GM12891 (cell line): ENCODE measurements around the gene EDNRA.
"Not testable (repeated sequence)": the region's sequence is repeated elsewhere in the genome, so short reads cannot be mapped to it uniquely, and the experiment has no call there.

ENCODE experiments used
- PAX5 ChIP-seq: IDR thresholded peaks from 2 replicates; pipeline ENCODE4 v1.6.1; 2011; ENCODE audit warnings: low read length, moderate library complexity, mild to moderate bottlenecking; ENCODE audit not compliant: insufficient read depth, severe bottlenecking
- POLR2A ChIP-seq: IDR thresholded peaks from 2 replicates; pipeline ENCODE4 v1.6.1; 2011; ENCODE audit warnings: low read depth, low read length, control low read depth
- POLR2AphosphoS5 ChIP-seq: IDR thresholded peaks from 2 replicates; pipeline ENCODE4 v1.6.1; 2011; ENCODE audit warnings: low read depth, low read length, control low read depth
- POU2F2 ChIP-seq: IDR thresholded peaks from 2 replicates; pipeline ENCODE4 v1.6.1; 2011; ENCODE audit warnings: low read depth, mild to moderate bottlenecking, control low read depth, low read length, moderate library complexity
- TAF1 ChIP-seq: IDR thresholded peaks from 2 replicates; pipeline ENCODE4 v1.6.1; 2011; ENCODE audit warnings: low read depth, low read length, control low read depth

- not testable (repeated sequence) for TF ChIP-seq POLR2AphosphoS5, POLR2A, TAF1, PAX5, POU2F2
Measured at GRCh38 chr4:147434370-147434769, 46.5 kb upstream of the EDNRA start.
